Fibroblast of pulmonary artery (primary cell): ENCODE results near the gene MYMK.
A peak's percentile ranks its signal among the peaks of the same experiment; 100 is the strongest.

ENCODE experiments used
- DNase-seq: peaks from one replicate; pipeline ENCODE4 v3.0.0-alpha.2; 2010; ENCODE audit warnings: low read depth
- H3K4me3 ChIP-seq: replicated peaks from 2 replicates; pipeline ENCODE4 v1.5.1; 2011; ENCODE audit warnings: low read depth, mild to moderate bottlenecking, control low read depth, low read length, moderate library complexity
- CTCF ChIP-seq: IDR thresholded peaks from 2 replicates; pipeline ENCODE4 v1.5.1; 2011; ENCODE audit warnings: mild to moderate bottlenecking, control low read depth, low read length, inconsistent platforms; ENCODE audit errors: missing control alignments

The MYMK gene

GRCh38 chr9:133524146-133524545, 613 bp downstream of the MYMK start:
- no peak for TF ChIP-seq CTCF
- no peak overlapping the region for H3K4me3 ChIP-seq
- no peak for DNase-seq

GRCh38 chr9:133523106-133523505, 1.7 kb downstream of the MYMK start:
- no peak for DNase-seq
- no peak overlapping the region for H3K4me3 ChIP-seq
- no peak for TF ChIP-seq CTCF

- no peak overlapping the region for H3K4me3 ChIP-seq
- TF ChIP-seq CTCF, result no peak
- DNase-seq, result no peak
Measured at GRCh38 chr9:133522073-133522910, 2.5 kb downstream of the MYMK start.

GRCh38 chr9:133521122-133522072, 3.4 kb downstream of the MYMK start:
- DNase-seq, result no peak
- no peak overlapping the region for H3K4me3 ChIP-seq
- no peak for TF ChIP-seq CTCF

GRCh38 chr9:133520121-133520835, 4.5 kb downstream of the MYMK start:
- TF ChIP-seq CTCF, result no peak
- DNase-seq, result no peak
- no peak overlapping the region for H3K4me3 ChIP-seq

GRCh38 chr9:133519693-133520092, 5.1 kb downstream of the MYMK start:
- no peak for TF ChIP-seq CTCF
- no peak overlapping the region for H3K4me3 ChIP-seq
- DNase-seq, result peak; percentile 32
